Esophagus (tissue), 2 donors: Measurements from ENCODE around the gene GLI3. TPM values are rescaled to one million over a fixed set of nuclear protein-coding genes. Genes with fewer than 3 reads are reported as not detected.

Experiments used
- H3K27ac ChIP-seq, 2 donors: one replicate each; pipeline ENCODE4 v1.5.1; 2013; ENCODE audit warnings: low read depth in 2 of 2, mild to moderate bottlenecking in 2 of 2, inconsistent platforms in 1 of 2, low read length in 1 of 2, moderate library complexity in 1 of 2
- H3K27me3 ChIP-seq, 2 donors: one replicate each; pipeline ENCODE4 v1.6.1; 2013; ENCODE audit warnings: low read length in 2 of 2, control low read depth in 1 of 2, mild to moderate bottlenecking in 1 of 2; ENCODE audit not compliant: insufficient read depth in 2 of 2, control insufficient read depth in 1 of 2
- H3K36me3 ChIP-seq, 2 donors: one replicate each; pipeline ENCODE4 v1.6.1; 2013; ENCODE audit warnings: low read length in 1 of 2; ENCODE audit not compliant: control insufficient read depth in 2 of 2, insufficient read depth in 2 of 2
- H3K4me1 ChIP-seq, 2 donors: one replicate each; pipeline ENCODE4 v1.6.1; 2013; ENCODE audit warnings: low read length in 1 of 2; ENCODE audit not compliant: control insufficient read depth in 2 of 2, insufficient read depth in 2 of 2
- H3K4me3 ChIP-seq, 2 donors: one replicate each; pipeline ENCODE4 v1.5.1; 2013; ENCODE audit warnings: low read length in 2 of 2, mild to moderate bottlenecking in 2 of 2, low read depth in 1 of 2, moderate library complexity in 1 of 2
- H3K9me3 ChIP-seq, 2 donors: one replicate each; pipeline ENCODE4 v1.6.1; 2013; ENCODE audit warnings: mild to moderate bottlenecking in 2 of 2, low read depth in 1 of 2, low read length in 1 of 2, moderate library complexity in 1 of 2; ENCODE audit not compliant: control insufficient read depth in 2 of 2, insufficient read depth in 1 of 2
- WGBS, 2 donors: extraction: QIAGEN DNeasy Blood & Tissue Kit; methylation state at CpG; one replicate each; pipeline ENCODE4 v1.1.7; 2013; 5-methylcytosine and 5-hydroxymethylcytosine counted together
- polyA plus RNA-seq, 2 donors: library from polyadenylated mRNA; stranded (reverse); fragments of 200-250 nt; gene quantifications; one replicate each; pipeline ENCODE4 v1.2.3, GENCODE V29; 2013
- donor health status: healthy with polysubstance abuse.
- donor health status: Bipolar disorder and iron deficiency.

The GLI3 gene
- polyA plus RNA-seq, 2 donors, result 1.0 to 1.8 TPM

DNA sequence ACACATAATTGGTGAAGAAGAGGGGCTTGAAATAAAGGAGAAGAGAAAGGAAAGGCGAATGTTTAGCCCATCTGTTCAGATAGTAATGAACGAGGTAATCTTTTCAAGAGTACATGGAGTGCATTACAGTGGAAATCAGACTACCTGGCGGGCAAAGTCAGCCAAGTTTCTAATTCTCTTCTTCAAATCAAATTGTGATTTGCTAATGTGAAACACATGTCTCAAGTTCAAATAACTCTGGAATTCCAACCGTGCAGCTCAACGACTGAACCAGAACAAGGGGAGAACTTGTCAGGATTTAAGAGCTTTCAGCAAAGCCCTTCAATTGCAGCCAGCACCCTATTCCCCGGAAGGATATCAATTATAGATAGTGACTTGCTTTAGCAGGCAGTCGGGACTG lies 216.9 kb downstream of the GLI3 start:
- no peak overlapping the region for H3K4me3 ChIP-seq
- peaks cover 0 to 2% of the 10 kb centered on the region in 2 donors for H3K36me3 ChIP-seq
- peaks cover 0 to 2% of the 10 kb centered on the region in 2 donors for H3K9me3 ChIP-seq
- WGBS, 2 donors, result 63 to 86% methylated on average over 7 of the region's 7 CpGs
- no peak overlapping the region for H3K27ac ChIP-seq
- H3K4me1 ChIP-seq, result no peaks in the 10 kb centered on the region
- H3K27me3 ChIP-seq, result no peaks in the 10 kb centered on the region

DNA sequence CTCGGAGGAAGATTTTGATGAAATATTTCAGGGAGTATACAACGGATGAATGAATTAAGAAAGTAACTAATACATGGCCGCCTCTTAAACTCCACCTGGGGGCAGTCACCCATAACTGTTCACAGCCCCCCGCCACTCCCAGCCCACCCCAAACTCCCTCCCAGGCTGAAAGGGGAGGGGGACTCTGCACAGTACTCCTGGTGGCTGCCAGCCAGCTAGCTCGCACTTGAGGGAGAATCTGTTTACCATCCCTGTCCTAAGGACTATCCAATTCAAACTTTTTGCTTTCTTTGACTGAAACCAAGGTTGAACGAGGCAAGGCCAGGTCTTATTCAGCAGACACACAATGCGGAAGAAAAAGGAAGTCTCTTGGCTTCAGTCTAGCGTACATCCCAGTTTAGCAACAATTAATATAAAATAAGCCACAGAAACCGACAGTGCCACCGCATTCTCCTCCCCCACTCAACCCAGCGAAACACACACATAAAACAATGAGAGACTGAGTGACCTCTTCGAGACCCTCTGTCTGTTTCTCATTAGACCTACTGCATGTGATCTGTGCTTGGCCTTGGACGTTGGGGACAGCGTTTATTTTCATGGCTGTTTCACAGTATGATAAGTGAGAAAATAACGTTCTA lies 219.5 kb downstream of the GLI3 start:
- H3K4me1 ChIP-seq, result no peaks in the 10 kb centered on the region
- no peak overlapping the region for H3K27ac ChIP-seq
- no peak overlapping the region for H3K4me3 ChIP-seq
- H3K27me3 ChIP-seq, result no peaks in the 10 kb centered on the region
- peaks cover 0 to 2% of the 10 kb centered on the region in 2 donors for H3K36me3 ChIP-seq
- peaks cover 0 to 5% of the 10 kb centered on the region in 2 donors for H3K9me3 ChIP-seq
- 63 to 72% methylated on average over 15 of the region's 15 CpGs for WGBS, 2 donors

DNA sequence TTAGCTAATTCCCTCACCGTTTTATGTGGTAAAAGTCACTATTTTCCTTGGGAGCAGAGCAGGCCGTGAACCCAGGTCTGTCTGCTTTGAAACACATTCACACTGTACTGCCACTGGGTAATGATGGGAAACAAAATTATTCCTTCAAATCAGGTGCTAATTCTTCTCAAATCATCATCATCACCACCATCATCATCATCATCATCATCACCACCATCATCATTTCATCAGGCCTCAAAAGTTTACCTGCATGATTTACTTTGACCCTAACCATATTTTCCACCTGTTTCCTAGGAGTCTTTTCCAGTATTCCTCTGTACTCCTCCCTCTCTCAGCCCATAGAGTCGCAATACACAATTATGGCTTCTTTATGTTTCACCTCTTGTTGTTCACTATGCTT lies 220.5 kb downstream of the GLI3 start:
- 92 to 96% methylated on average over 3 of the region's 3 CpGs for WGBS, 2 donors
- H3K4me3 ChIP-seq, result no peak overlapping the region
- H3K27ac ChIP-seq, result no peak overlapping the region
- H3K9me3 ChIP-seq, result peaks cover 0 to 5% of the 10 kb centered on the region in 2 donors
- H3K4me1 ChIP-seq, result no peaks in the 10 kb centered on the region
- H3K27me3 ChIP-seq, result no peaks in the 10 kb centered on the region
- peaks cover 0 to 2% of the 10 kb centered on the region in 2 donors for H3K36me3 ChIP-seq

DNA sequence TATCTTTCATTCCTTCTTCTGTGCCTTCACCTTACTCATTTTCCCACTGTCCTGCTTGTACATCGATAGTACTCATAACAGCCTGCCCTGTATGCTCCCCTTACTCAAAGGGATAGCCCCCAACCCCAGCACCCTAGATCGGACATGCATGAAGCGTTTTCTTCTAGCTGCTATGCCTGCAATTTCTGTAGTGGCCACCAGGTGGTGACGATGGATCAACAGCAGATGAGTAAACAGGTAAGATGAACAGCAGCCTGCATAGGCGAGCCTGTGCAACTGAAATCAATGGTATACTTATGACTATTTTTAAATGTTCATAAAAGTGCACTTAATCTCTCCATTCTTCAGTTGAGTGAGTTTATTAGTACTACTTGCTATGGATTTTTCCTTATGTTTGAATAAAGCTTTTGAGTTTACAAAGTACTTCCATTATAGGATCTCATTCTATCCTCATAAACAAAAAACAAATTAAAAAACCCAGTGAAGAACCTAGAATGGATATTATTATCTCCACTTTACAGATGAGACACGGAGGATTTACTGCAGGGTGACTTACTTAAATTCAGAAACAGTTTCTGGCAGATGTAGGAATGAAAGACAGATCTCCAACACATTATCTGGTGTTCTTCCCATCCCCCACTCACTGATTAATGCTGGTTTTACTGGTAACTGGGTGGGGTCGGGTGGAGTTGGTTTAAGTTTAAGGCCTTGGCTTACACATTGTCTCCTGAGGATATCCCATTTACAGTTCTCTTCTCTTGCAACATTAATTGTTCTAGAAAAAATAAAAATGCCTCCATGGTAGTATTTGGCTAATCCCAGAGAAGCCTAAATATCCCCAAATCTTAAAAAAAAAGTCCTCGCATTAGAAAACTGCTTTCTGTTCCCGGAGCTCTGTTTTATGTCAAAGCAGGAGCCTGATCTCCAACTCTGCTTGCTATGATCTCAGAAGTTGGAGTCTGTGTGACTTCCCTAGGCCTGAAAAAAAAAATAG lies 222.1 kb downstream of the GLI3 start:
- Histone ChIP-seq H3K9me3 (peaks cover 0 to 5% of the 10 kb centered on the region in 2 donors), H3K4me1 (no peaks in the 10 kb centered on the region), H3K36me3 (peaks cover 2% of the 10 kb centered on the region in 2 donors), H3K4me3 (no peak overlapping the region), H3K27ac (no peak overlapping the region), H3K27me3 (no peaks in the 10 kb centered on the region)
- 59 to 62% methylated on average over 9 of the region's 9 CpGs for WGBS, 2 donors

DNA sequence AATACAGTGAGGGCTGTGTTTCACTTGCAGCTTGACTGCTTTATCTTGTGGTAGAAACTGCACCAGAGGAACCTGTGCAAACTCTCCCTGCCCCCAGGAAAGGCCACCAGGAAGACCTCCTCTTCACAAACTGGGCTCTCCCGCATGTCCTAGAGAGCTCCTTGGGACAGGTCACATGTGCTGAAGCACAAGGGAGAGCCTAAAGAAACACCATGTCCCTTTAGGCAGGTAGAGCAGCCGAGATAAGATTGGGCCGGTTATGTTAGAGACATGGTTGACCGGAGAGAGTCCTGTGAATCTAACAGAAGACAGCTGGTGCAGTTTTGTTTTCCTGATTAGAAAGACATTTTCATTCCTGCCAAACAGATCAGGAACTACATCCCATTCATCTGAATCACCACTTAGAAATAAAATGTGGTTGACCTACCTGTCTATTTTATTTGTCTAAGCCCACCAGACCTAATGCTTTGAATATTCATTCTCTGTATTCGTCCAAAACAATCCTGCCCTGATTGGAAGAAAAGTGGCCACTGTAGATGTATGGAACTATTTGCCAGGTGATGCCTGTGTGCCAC lies 224.1 kb downstream of the GLI3 start:
- H3K27ac ChIP-seq, result no peak overlapping the region
- H3K4me3 ChIP-seq, result no peak overlapping the region
- 76 to 90% methylated on average over 5 of the region's 5 CpGs for WGBS, 2 donors

DNA sequence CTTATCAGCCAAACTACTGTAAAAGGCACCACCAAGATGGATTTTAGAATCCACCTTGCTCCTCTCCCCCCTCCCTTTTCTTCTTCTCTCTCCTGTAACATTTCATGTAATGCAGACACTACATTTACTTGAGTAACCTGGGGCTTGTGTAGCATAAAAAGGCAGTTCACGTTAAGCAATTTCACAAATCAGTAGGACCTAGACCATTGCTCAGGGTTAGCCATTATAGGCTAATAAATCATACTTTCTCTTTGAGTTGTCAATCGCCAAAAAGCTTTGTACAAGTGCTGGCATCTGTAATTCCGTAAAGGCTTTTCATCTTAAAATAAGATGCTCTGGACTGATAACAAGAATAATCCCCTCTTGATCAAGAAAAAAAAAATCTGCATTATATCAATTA lies 224.7 kb downstream of the GLI3 start:
- 75 to 91% methylated on average over 3 of the region's 3 CpGs for WGBS, 2 donors
- Histone ChIP-seq H3K36me3 (peaks cover 2% of the 10 kb centered on the region in 2 donors), H3K27ac (no peak overlapping the region), H3K4me1 (no peaks in the 10 kb centered on the region), H3K4me3 (no peak overlapping the region), H3K27me3 (no peaks in the 10 kb centered on the region), H3K9me3 (peaks cover 0 to 5% of the 10 kb centered on the region in 2 donors)

More for the DNA sequence above, 224.1 kb downstream of the GLI3 start:
- Histone ChIP-seq H3K9me3 (peaks cover 0 to 5% of the 10 kb centered on the region in 2 donors), H3K36me3 (peaks cover 2% of the 10 kb centered on the region in 2 donors), H3K27me3 (no peaks in the 10 kb centered on the region), H3K4me1 (no peaks in the 10 kb centered on the region)

DNA sequence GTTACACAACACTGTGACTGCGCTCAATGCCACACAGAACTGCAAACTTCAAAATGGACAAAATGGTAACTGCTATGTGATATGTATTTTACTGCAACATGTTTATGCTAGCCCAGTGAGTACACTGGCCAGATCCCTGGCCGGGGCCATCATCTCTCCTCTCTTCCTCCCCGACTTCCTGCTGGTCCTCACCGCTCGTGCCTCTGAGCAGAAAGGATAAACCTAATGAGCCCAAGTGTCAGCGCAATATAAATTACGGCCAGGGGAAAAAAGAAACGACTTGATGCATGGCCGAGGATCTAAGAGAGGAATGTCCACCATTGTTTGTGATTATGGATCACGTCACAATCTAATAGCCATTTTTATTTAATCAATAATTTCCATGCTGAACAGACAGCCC lies 225.2 kb downstream of the GLI3 start:
- Histone ChIP-seq H3K4me3 (no peak overlapping the region), H3K36me3 (peaks cover 2% of the 10 kb centered on the region in 2 donors), H3K27me3 (no peaks in the 10 kb centered on the region), H3K9me3 (peaks cover 0 to 5% of the 10 kb centered on the region in 2 donors), H3K27ac (no peak overlapping the region), H3K4me1 (no peaks in the 10 kb centered on the region)
- 78 to 86% methylated on average over 10 of the region's 10 CpGs for WGBS, 2 donors

DNA sequence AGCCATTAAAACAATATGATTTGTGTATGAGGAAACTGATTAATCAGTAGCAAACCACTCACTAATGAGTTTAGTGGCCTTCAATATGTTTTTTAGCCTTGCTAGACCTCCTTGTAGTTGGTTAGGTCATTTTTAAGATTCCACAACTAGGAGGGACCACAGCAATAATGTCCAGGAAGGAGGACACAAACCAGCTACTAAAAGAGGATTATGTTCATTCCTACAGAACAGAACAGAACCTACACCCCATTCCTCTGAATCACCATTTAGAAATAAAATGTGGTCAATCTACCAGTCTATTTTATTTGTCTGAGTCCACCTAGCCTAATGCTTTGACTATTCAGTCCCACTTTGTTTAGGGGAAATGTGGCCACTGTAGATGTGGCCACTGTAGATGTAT lies 226.3 kb downstream of the GLI3 start:
- Histone ChIP-seq H3K9me3 (peaks cover 0 to 3% of the 10 kb centered on the region in 2 donors), H3K36me3 (peaks cover 0 to 2% of the 10 kb centered on the region in 2 donors), H3K4me3 (no peak overlapping the region), H3K4me1 (no peaks in the 10 kb centered on the region), H3K27ac (no peak overlapping the region), H3K27me3 (no peaks in the 10 kb centered on the region)

DNA sequence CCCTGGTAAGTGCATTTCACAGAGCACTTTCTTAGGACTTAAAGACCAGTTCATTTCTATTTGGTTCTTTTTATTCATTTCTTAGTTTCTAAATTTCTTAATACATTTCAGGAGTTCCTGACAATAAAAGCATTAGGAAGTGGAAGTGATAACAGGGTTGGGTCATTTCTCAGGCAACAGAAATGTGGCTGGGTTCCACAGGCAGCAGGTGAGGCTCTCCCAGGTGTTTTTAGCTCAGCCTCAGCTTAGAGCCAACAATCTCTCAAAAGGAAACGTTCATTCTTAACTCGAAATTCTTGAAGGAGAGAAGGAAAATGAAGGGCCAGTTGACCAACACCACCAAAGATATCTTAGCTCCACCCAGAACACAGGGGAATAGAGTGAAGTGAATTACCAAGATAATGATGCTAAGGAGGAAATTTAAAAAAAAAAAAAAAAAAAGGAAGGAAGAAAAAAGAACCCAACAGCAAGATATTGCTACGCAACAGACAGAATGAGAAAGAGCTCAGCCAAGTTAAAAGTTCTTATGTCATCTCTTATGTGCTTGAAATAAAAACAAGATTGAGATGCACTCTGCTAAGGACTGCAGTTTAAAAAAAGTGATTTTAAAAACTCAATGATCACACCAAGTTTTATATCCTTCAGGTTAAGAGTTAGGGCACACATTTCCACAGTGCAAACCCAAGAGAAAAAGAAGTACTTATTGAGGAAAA lies 230.1 kb downstream of the GLI3 start:
- Histone ChIP-seq H3K36me3 (peaks cover 0 to 2% of the 10 kb centered on the region in 2 donors), H3K4me1 (no peaks in the 10 kb centered on the region), H3K9me3 (no peaks in the 10 kb centered on the region), H3K4me3 (no peak overlapping the region), H3K27me3 (no peaks in the 10 kb centered on the region), H3K27ac (no peak overlapping the region)
- WGBS, 2 donors, result 48 to 58% methylated on average over 3 of the region's 3 CpGs
